Mesenchymal stem cell (in vitro differentiated cells and primary cell): ENCODE data around the gene IFNA7.

ENCODE experiments used
- DNase-seq: peaks from one replicate; pipeline ENCODE4 v3.0.0-alpha.2; 2013
- H2AFZ ChIP-seq: one replicate; pipeline ENCODE4 v1.6.1; 2013; ENCODE audit warnings: low read depth, mild to moderate bottlenecking, control low read depth, inconsistent platforms, low read length, moderate library complexity
- H2AK5ac ChIP-seq: 2 replicates; pipeline ENCODE4 v1.6.1; 2013; ENCODE audit warnings: low read length, moderate library complexity, mild to moderate bottlenecking, inconsistent platforms; ENCODE audit not compliant: severe bottlenecking
- H2BK120ac ChIP-seq: one replicate; pipeline ENCODE4 v1.6.1; 2013; ENCODE audit warnings: low read depth, mild to moderate bottlenecking, inconsistent platforms, low read length, moderate library complexity
- H2BK12ac ChIP-seq, 2 experiments: one replicate each; pipeline ENCODE4 v1.6.1; 2013; ENCODE audit warnings: inconsistent platforms in 2 of 2, low read length in 2 of 2, mild to moderate bottlenecking in 2 of 2, moderate library complexity in 2 of 2, control low read depth in 1 of 2
- H2BK15ac ChIP-seq: one replicate; pipeline ENCODE4 v1.6.1; 2013; ENCODE audit warnings: mild to moderate bottlenecking, low read depth, inconsistent platforms; ENCODE audit not compliant: poor library complexity, severe bottlenecking
- H2BK5ac ChIP-seq: 2 replicates; pipeline ENCODE4 v1.6.1; 2013; ENCODE audit warnings: low read depth, mild to moderate bottlenecking, low read length, control low read depth, inconsistent platforms; ENCODE audit not compliant: poor library complexity, severe bottlenecking
- H3K14ac ChIP-seq, 2 experiments: one replicate each; pipeline ENCODE4 v1.6.1; 2013; ENCODE audit warnings: inconsistent platforms in 2 of 2, low read length in 2 of 2, control low read depth in 1 of 2, mild to moderate bottlenecking in 1 of 2, moderate library complexity in 1 of 2
- H3K18ac ChIP-seq, 2 experiments: one replicate each; pipeline ENCODE4 v1.6.1; 2013; ENCODE audit warnings: inconsistent platforms in 2 of 2, low read length in 2 of 2, control low read depth in 1 of 2, low read depth in 1 of 2, mild to moderate bottlenecking in 1 of 2
- H3K23ac ChIP-seq, 2 experiments: one replicate each; pipeline ENCODE4 v1.6.1; 2013; ENCODE audit warnings: inconsistent platforms in 2 of 2, low read length in 2 of 2, mild to moderate bottlenecking in 2 of 2, moderate library complexity in 2 of 2, control low read depth in 1 of 2
- H3K27ac ChIP-seq: 2 replicates; pipeline ENCODE4 v1.5.1; 2013; ENCODE audit warnings: mild to moderate bottlenecking, moderate library complexity, low read length, control low read depth, inconsistent platforms; ENCODE audit not compliant: poor library complexity, severe bottlenecking
- H3K27me3 ChIP-seq, 2 experiments: 2 replicates each; pipeline versions ENCODE4 v1.6.1 to v1.7.0; 2013; ENCODE audit warnings: low read length in 2 of 2, mild to moderate bottlenecking in 2 of 2, moderate library complexity in 2 of 2, control low read depth in 1 of 2, inconsistent platforms in 1 of 2; ENCODE audit not compliant: control insufficient read depth in 1 of 2, insufficient read depth in 1 of 2
- H3K36me3 ChIP-seq, 2 experiments: 2 replicates each; pipeline versions ENCODE4 v1.6.1 to v1.7.0; 2013; ENCODE audit warnings: low read length in 2 of 2, control low read depth in 1 of 2, inconsistent platforms in 1 of 2, low read depth in 1 of 2, mild to moderate bottlenecking in 1 of 2; ENCODE audit not compliant: insufficient read depth in 2 of 2, control insufficient read depth in 1 of 2
- H3K4ac ChIP-seq, 2 experiments: one replicate each; pipeline ENCODE4 v1.6.1; 2013; ENCODE audit warnings: inconsistent platforms in 2 of 2, low read length in 2 of 2, mild to moderate bottlenecking in 2 of 2, moderate library complexity in 2 of 2, control low read depth in 1 of 2, low read depth in 1 of 2
- H3K4me1 ChIP-seq: 2 replicates; pipeline ENCODE4 v1.6.1; 2013; ENCODE audit warnings: low read depth, low read length, control low read depth; ENCODE audit not compliant: control insufficient read depth, insufficient read depth
- H3K4me2 ChIP-seq: 2 replicates; pipeline ENCODE4 v1.6.1; 2013; ENCODE audit warnings: low read length, mild to moderate bottlenecking, inconsistent platforms; ENCODE audit not compliant: poor library complexity, severe bottlenecking
- H3K4me3 ChIP-seq, 2 experiments: 2 replicates each; pipeline versions ENCODE4 v1.5.1 to v1.7.0; 2013; ENCODE audit warnings: low read length in 2 of 2, mild to moderate bottlenecking in 2 of 2, control low read depth in 1 of 2, low read depth in 1 of 2; ENCODE audit not compliant: insufficient read depth in 1 of 2
- H3K79me1 ChIP-seq: replicated peaks from 2 replicates; pipeline ENCODE4 v1.6.1; 2013; ENCODE audit warnings: mild to moderate bottlenecking, control low read depth, low read length, inconsistent platforms; ENCODE audit not compliant: poor library complexity, severe bottlenecking
- H3K9ac ChIP-seq: 2 replicates; pipeline ENCODE4 v1.7.0; 2013; ENCODE audit warnings: mild to moderate bottlenecking, low read length, moderate library complexity
- H3K9me3 ChIP-seq: 2 replicates; pipeline ENCODE4 v1.7.0; 2013; ENCODE audit warnings: mild to moderate bottlenecking, low read length; ENCODE audit not compliant: control insufficient read depth
- H4K8ac ChIP-seq: one replicate; pipeline ENCODE4 v1.6.1; 2013; ENCODE audit warnings: inconsistent platforms, mild to moderate bottlenecking, low read length, moderate library complexity
- H4K91ac ChIP-seq: one replicate; pipeline ENCODE4 v1.6.1; 2013; ENCODE audit warnings: mild to moderate bottlenecking, low read length, inconsistent platforms
- WGBS: methylation state at CpG from one replicate; pipeline ENCODE4 v1.1.7; 2013; ENCODE audit warnings: mixed read lengths; 5-methylcytosine and 5-hydroxymethylcytosine counted together

IFNA7 gene

DNA sequence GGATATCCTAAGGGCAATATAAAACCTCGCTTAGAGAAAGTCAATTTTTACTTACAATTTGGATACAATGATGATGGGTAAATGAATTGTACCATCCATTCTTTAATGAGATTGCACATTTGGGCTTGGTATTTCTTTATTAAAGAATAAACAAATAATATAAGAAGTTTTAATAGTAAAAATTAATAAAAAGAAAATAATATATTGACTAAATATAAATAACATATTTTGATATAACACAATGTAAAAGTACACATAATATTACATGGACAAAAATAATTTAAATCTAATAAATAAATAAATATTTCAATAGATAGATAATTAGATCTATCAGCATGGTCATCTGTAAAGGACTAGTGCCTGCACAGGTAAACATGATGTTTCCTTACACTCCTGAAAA is 36.5 kb downstream of the IFNA7 start:
- H3K9me3 ChIP-seq: no peaks in the 10 kb centered on the region
- no peak overlapping the region for H2BK15ac ChIP-seq
- no peak overlapping the region for H2BK5ac ChIP-seq
- H4K91ac ChIP-seq: no peak overlapping the region
- no peak overlapping the region for H2AK5ac ChIP-seq
- no peaks in the 10 kb centered on the region for H3K27me3 ChIP-seq
- no peak overlapping the region for H2BK12ac ChIP-seq
- no peak overlapping the region for H3K27ac ChIP-seq
- no peak overlapping the region for H3K14ac ChIP-seq
- no peak overlapping the region for H3K9ac ChIP-seq
- no peak overlapping the region for H3K4ac ChIP-seq
- no peaks in the 10 kb centered on the region for H3K79me1 ChIP-seq
- 100% methylated on average over 1 of the region's 1 CpG for WGBS
- no peak overlapping the region for H3K4me2 ChIP-seq
- no peak overlapping the region for H4K8ac ChIP-seq
- H3K36me3 ChIP-seq: no peaks in the 10 kb centered on the region
- no peak overlapping the region for H2AFZ ChIP-seq
- H3K23ac ChIP-seq: no peak overlapping the region
- no peak overlapping the region for H3K18ac ChIP-seq
- H2BK120ac ChIP-seq: no peak overlapping the region
- no peak for DNase-seq
- H3K4me3 ChIP-seq: no peak overlapping the region
- no peaks in the 10 kb centered on the region for H3K4me1 ChIP-seq

DNA sequence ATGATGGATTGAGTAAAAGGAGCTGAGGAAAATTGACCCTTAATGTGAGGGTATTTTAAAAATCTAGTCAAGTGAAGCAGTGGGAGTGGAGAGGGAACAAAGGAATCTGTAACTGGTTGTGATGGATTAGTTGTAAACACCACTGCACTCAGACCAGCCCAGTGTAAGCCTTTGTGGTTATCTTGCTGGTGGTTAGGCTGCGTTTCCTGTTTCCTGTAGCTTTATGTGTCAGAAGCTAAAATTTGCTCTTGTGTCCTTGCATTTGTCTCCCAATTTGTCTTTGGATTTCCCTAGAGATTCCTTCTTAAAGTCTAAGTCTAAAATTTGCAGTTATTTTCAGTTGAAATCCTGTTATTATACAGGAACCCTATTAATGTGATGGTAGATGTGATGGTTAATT is 41.8 kb downstream of the IFNA7 start:
- H2BK15ac ChIP-seq: no peak overlapping the region
- no CpG with 5 or more reads among the region's 1 CpG for WGBS

DNA sequence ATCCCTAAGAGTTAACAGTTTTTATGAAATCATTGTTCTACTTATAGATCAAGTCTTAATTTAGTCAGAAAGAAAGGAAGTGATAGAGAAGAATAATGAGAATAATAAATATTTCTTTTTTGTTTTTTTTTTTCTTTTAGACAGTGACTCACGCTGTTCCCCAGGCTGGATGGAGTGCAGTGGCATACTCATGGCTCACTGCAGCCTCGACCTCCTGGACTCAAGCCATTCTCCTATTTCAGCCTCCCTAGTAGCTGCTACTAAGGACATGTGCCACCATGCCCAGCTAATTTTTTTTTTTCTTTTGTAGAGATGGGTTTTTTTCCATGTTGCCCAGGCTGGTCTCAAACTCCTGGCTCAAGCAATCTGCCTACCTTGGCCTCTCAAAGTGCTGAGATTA is 46.5 kb downstream of the IFNA7 start:
- H3K4ac ChIP-seq: no peak overlapping the region
- no peaks in the 10 kb centered on the region for H3K9me3 ChIP-seq
- H2BK5ac ChIP-seq: no peak overlapping the region
- no peak overlapping the region for H3K4me3 ChIP-seq
- H2AK5ac ChIP-seq: no peak overlapping the region
- no peak overlapping the region for H4K8ac ChIP-seq
- no peaks in the 10 kb centered on the region for H3K27me3 ChIP-seq
- H2BK12ac ChIP-seq: no peak overlapping the region
- no peak overlapping the region for H3K18ac ChIP-seq
- 61% methylated on average over 2 of the region's 2 CpGs for WGBS
- H4K91ac ChIP-seq: no peak overlapping the region
- peaks cover 2% of the 10 kb centered on the region for H3K4me1 ChIP-seq
- H3K36me3 ChIP-seq: no peaks in the 10 kb centered on the region
- H2BK120ac ChIP-seq: no peak overlapping the region
- H2AFZ ChIP-seq: no peak overlapping the region
- no peak overlapping the region for H3K14ac ChIP-seq
- peak overlapping the region; percentile 65 for H3K9ac ChIP-seq
- DNase-seq: peak; percentile 1
- no peak overlapping the region for H3K4me2 ChIP-seq
- no peaks in the 10 kb centered on the region for H3K79me1 ChIP-seq
- H3K23ac ChIP-seq: no peak overlapping the region
- H2BK15ac ChIP-seq: no peak overlapping the region
- no peak overlapping the region for H3K27ac ChIP-seq

More for the DNA sequence above, 41.8 kb downstream of the IFNA7 start:
- Histone ChIP-seq H3K36me3 (no peaks in the 10 kb centered on the region), H3K27ac (no peak overlapping the region), H4K91ac (no peak overlapping the region), H3K4ac (no peak overlapping the region), H3K14ac (no peak overlapping the region), H3K4me2 (no peak overlapping the region), H2BK120ac (no peak overlapping the region), H2BK12ac (no peak overlapping the region), H4K8ac (no peak overlapping the region), H3K9me3 (no peaks in the 10 kb centered on the region), H3K23ac (no peak overlapping the region), H2AFZ (no peak overlapping the region), H3K18ac (no peak overlapping the region), H3K9ac (no peak overlapping the region), H3K4me1 (no peaks in the 10 kb centered on the region), H2BK5ac (no peak overlapping the region), H3K79me1 (no peaks in the 10 kb centered on the region), H3K4me3 (no peak overlapping the region), H2AK5ac (no peak overlapping the region), H3K27me3 (no peaks in the 10 kb centered on the region)
- peak; percentile 44 for DNase-seq

DNA sequence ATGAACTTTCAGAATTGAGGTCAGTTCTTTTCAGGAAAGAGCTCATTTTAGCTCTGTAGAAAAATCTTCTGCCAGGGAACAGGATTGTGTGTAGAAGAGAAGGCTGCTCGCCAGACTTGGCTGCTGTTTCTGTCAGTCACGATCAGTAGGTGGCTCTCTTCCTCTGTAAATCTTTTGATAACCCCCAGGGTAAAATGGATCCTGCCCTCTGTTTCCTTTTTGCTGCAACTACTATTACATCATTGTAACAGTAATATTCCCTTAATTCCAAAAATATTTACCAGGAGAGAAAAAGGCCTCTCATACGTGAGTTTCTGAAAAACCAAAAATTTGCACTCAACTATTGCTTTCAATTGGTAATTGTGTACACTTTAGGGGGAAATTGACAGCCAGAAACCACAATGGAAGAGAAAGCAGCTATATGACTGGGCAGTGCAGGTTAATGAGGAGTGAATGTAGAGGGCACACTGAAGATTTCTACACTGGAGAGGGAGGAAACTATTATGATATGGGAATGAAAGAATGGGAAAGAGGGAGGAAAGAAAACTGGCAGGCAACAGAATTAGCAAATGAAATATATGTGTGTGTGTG is 47.9 kb downstream of the IFNA7 start:
- Histone ChIP-seq H3K27me3 (no peaks in the 10 kb centered on the region), H4K91ac (no peak overlapping the region), H2BK15ac (no peak overlapping the region), H3K36me3 (no peaks in the 10 kb centered on the region), H3K79me1 (no peaks in the 10 kb centered on the region), H3K18ac (no peak overlapping the region), H3K9ac (peak overlapping the region; percentile 55), H2BK12ac (no peak overlapping the region), H2AFZ (no peak overlapping the region), H2BK5ac (no peak overlapping the region), H3K14ac (no peak overlapping the region), H3K4me1 (peaks cover 2% of the 10 kb centered on the region), H3K27ac (peak overlapping the region; percentile 12), H3K9me3 (no peaks in the 10 kb centered on the region), H3K4me2 (peak overlapping the region; percentile 34), H2AK5ac (no peak overlapping the region), H3K23ac (no peak overlapping the region), H2BK120ac (no peak overlapping the region), H3K4ac (no peak overlapping the region), H4K8ac (no peak overlapping the region), H3K4me3 (peak overlapping the region in 1 of 2 experiments; percentile 47)
- DNase-seq: peak; percentile 31
- 11% methylated on average over 2 of the region's 3 CpGs for WGBS
